IPS-20b (cell line): ENCODE measurements around the gene CACNA2D1.

Experiments used
- H3K27ac ChIP-seq: one replicate; pipeline ENCODE4 v1.5.1; 2013; ENCODE audit warnings: low read length
- H3K27me3 ChIP-seq: 2 replicates; pipeline ENCODE4 v1.6.1; 2013; ENCODE audit warnings: mild to moderate bottlenecking, low read length, inconsistent platforms; ENCODE audit not compliant: insufficient read depth
- H3K36me3 ChIP-seq: 2 replicates; pipeline ENCODE4 v1.6.1; 2013; ENCODE audit warnings: low read depth, mild to moderate bottlenecking, inconsistent platforms, low read length, moderate library complexity; ENCODE audit not compliant: insufficient read depth
- H3K4me1 ChIP-seq: 2 replicates; pipeline ENCODE4 v1.6.1; 2013; ENCODE audit warnings: mild to moderate bottlenecking, control low read depth, inconsistent platforms, low read length, moderate library complexity; ENCODE audit not compliant: insufficient read depth
- H3K4me3 ChIP-seq: 2 replicates; pipeline ENCODE4 v1.5.1; 2013; ENCODE audit warnings: mild to moderate bottlenecking, low read length, inconsistent platforms
- H3K9ac ChIP-seq: 2 replicates; pipeline ENCODE4 v1.6.1; 2013; ENCODE audit warnings: low read depth, mild to moderate bottlenecking, inconsistent platforms, low read length, moderate library complexity
- H3K9me3 ChIP-seq: 2 replicates; pipeline ENCODE4 v1.6.1; 2013; ENCODE audit warnings: mild to moderate bottlenecking, low read depth, low read length, inconsistent platforms; ENCODE audit not compliant: insufficient read depth

CACNA2D1 gene

DNA sequence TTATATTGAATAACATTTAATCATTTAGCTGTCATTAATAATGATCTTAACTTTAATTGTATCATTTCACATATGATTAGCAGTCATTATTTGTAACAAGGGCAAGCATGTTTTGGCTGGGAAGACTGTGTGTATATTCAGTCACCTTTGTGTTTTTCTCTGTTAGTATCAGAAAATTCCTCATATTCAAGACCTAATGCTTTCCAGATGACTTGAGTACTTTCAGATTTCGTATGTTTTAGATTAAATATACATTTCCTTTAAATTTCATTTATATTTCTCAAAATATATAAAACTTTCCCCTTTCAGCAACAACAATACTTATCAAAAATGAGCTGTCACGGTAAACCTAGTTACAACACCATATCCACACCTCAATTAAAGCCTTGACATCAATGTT is 6.3 kb upstream of the CACNA2D1 start:
- Histone ChIP-seq H3K27me3 (peaks cover 13% of the 10 kb centered on the region; the same call in 1 of the 2 replicates), H3K4me1 (peaks cover 17% of the 10 kb centered on the region), H3K9me3 (no peaks in the 10 kb centered on the region), H3K4me3 (no peak overlapping the region), H3K36me3 (no peaks in the 10 kb centered on the region), H3K9ac (no peak overlapping the region), H3K27ac (no peak overlapping the region)

DNA sequence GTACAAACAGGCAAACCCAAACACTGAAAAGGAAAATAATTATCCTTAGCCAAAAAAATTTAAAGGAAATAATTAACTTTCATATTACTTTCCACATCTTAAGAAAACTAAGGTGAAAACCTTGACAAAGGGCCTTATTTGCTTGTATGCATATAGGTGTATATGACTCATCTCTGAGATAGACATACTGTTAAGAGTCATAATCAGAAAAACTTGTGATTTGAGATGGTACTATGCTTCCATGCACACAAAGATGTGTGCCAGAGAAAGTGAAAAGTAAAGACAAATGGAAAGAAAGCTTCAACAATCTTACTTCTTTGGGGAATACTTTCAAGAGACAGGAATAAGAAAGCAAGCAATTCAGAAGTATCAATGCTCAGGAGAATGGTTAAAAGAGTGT is 3.3 kb upstream of the CACNA2D1 start:
- Histone ChIP-seq H3K36me3 (no peaks in the 10 kb centered on the region), H3K4me3 (no peak overlapping the region), H3K9me3 (no peaks in the 10 kb centered on the region), H3K27me3 (peaks cover 18% of the 10 kb centered on the region; the same call in 1 of the 2 replicates), H3K9ac (no peak overlapping the region), H3K4me1 (peaks cover 21% of the 10 kb centered on the region), H3K27ac (no peak overlapping the region)

DNA sequence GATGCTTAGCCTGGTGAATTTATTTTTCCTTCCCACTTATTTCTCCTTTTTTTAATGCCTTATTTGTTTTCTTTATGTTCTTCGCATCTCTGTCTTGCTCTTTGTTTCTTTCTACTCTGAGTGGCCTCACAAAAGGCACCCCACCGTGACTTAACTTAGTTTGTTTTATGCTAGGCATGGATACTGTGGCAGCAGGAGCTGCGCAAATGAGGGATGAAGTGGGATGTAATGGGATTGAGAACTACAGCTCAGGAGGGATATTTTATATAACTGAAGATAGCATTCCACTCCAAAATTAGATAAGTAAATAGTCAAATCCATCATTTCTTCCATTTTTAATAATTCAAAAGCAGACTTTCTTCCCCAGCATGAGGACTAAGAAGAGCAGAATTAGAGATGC is 1.7 kb upstream of the CACNA2D1 start:
- H3K27ac ChIP-seq: no peak overlapping the region
- H3K9me3 ChIP-seq: no peaks in the 10 kb centered on the region
- peaks cover 27% of the 10 kb centered on the region for H3K4me1 ChIP-seq
- H3K4me3 ChIP-seq: peak overlapping the region; percentile 86
- H3K36me3 ChIP-seq: no peaks in the 10 kb centered on the region
- H3K27me3 ChIP-seq: peaks cover 26% of the 10 kb centered on the region; the same call in 1 of the 2 replicates
- H3K9ac ChIP-seq: no peak overlapping the region; the same call in 1 of the 2 replicates

DNA sequence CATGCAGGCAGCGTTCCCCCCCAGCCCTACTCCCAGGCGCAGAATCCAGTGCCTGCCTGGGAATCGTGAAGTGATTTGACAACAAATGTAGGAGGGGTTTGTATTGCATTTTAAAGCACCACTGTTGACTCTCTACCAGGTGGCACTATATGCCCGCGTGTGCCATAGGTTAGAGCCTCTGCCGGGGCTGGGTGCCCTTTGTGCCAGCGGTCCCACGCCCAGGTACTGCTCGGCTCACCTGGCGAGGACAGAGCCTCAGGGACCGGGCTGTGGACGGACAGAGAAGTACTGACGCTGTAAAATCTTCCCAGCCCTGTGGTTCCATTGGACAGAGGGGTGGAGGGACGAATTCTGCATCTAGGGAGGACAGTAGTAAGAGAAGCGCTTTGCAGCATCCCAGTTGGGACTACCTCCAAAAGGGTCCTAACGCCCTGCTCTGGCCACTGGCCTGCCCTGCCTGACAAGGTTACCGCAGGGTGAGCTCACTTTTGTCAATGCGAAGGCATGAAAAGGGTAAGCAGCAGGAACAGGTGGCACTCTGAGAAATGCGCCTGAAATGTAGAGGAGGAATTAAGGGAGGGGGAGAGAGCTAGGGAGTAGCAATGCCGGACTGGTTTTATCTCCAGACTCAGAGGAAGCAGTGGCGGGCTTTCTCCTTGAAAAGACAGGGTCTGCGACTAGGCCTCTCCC is 788 bp upstream of the CACNA2D1 start:
- peaks cover 26% of the 10 kb centered on the region; the same call in 1 of the 2 replicates for H3K27me3 ChIP-seq
- H3K9ac ChIP-seq: peak overlapping the region; percentile 68; the same call in 1 of the 2 replicates
- H3K9me3 ChIP-seq: no peaks in the 10 kb centered on the region
- H3K36me3 ChIP-seq: no peaks in the 10 kb centered on the region
- H3K4me3 ChIP-seq: peak overlapping the region; percentile 86
- peaks cover 27% of the 10 kb centered on the region for H3K4me1 ChIP-seq
- H3K27ac ChIP-seq: no peak overlapping the region

DNA sequence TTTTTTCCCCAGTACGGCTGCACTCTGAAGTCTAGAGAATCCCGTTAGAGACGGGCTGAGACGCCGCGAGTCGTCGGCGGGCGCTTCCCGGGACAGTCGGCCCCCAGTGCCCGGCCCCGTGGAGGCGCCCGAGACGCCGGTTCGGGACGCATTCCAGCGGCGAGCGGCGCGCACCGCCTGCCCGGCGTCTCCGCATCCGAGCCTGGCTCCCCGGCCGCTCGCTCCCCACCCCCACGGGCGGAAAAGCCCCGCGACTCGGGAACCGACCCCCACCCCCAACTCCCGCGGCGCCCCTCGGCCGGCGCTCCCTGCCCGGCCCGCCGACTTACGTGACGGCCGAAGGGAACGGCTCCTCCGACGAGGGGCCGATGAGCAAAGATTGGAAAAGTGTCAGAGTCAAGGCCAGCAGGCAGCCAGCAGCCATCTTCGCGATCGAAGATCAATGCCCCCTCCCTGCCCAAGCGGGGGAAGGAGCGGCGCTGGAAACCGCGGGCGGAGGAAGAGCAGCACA is 486 bp downstream of the CACNA2D1 start:
- H3K9ac ChIP-seq: peak overlapping the region; percentile 85

DNA sequence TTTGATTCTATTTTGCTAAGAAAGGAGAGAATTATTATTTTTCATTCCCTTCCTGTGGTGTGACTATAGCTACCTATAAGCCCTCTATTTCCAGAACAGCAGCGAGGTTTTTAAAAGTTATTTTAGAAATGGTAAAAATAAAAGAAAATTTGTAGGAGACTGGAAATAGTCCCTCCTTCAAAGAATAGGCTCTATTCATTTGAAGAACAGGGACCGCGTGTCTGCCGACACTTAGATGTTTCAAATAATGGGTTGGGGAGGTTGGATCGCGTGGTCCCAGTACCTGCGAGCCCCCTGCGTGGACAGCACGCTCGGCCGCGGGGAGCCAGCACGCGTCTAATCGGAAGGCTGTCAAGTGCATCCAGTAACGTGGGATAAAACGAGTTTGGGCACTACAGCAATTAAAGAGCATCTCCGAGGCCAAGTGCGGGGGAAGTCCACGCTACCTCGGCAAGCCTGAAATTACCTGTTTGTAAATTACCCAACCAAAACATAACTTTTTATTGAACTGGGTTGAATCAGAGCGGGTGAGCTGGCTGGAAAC is 1.0 kb downstream of the CACNA2D1 start:
- Histone ChIP-seq H3K27ac (no peak overlapping the region), H3K36me3 (no peaks in the 10 kb centered on the region), H3K9me3 (no peaks in the 10 kb centered on the region), H3K9ac (peak overlapping the region; percentile 85), H3K4me1 (peaks cover 32% of the 10 kb centered on the region), H3K4me3 (peak overlapping the region; percentile 70), H3K27me3 (peaks cover 26% of the 10 kb centered on the region; the same call in 1 of the 2 replicates)

More for the DNA sequence above, 486 bp downstream of the CACNA2D1 start:
- peak overlapping the region; percentile 61 for H3K27ac ChIP-seq
- no peaks in the 10 kb centered on the region for H3K36me3 ChIP-seq
- H3K4me1 ChIP-seq: peaks cover 32% of the 10 kb centered on the region
- peaks cover 26% of the 10 kb centered on the region; the same call in 1 of the 2 replicates for H3K27me3 ChIP-seq
- H3K9me3 ChIP-seq: no peaks in the 10 kb centered on the region
- peak overlapping the region; percentile 70 for H3K4me3 ChIP-seq

DNA sequence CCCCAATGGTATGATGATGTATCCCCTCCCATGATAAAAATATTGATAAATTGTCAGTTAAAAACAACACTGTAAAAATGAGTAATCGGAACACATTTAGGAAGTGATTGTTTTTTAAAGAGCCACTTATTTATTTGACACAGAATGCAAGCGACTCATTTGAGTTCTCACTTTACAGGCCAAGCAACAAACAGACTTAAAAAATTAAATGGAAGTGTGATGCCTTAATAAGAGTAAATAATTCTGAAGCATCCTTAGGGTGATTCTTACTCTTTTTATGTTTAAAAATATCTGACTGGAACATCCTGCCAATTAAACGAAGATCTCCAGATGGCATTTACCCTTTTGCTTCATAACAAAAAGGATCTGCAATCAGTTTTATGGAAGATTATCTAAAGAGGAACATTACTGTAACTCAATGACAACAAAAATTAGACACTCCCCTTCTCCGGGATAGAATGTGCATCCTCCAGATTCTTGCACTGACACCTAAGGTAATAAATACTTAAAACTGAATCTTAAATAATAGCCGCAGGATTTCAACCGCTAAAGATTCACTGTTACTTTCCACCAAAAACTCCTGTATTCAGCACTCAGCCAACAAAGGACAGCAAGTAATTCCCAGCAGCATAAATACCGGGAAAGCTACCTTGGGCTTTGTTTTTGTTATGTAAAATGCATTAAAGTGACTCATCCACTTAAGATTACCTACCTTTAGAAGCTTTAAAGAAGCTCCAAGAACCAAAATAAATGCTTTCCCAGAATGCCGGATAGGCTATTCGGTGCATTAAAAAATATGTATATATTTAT is 1.7 kb downstream of the CACNA2D1 start:
- H3K36me3 ChIP-seq: no peaks in the 10 kb centered on the region
- peak overlapping the region; percentile 30 for H3K27ac ChIP-seq
- peak overlapping the region; percentile 70 for H3K4me3 ChIP-seq
- H3K27me3 ChIP-seq: peaks cover 26% of the 10 kb centered on the region; the same call in 1 of the 2 replicates
- peak overlapping the region; percentile 85; the same call in 1 of the 2 replicates for H3K9ac ChIP-seq
- H3K9me3 ChIP-seq: no peaks in the 10 kb centered on the region
- H3K4me1 ChIP-seq: peaks cover 32% of the 10 kb centered on the region

DNA sequence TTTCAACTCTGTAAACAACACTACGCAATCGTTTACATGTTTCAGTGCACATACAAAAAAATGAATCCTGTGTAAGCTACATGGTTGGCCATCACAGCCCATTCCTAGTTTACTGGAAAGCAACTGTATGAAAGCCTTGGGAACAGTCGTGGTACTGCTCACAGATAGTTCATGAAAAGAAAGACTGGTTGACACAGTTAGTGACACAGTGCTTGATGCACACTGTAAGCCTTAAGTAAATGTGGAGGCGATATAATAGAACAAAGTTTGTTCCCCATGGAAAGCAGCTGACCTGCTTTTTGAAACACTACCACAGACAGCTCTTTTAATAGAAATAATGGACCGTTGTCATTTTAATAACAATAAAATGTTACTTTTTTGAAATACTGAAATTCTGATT is 5.1 kb downstream of the CACNA2D1 start:
- peaks cover 11% of the 10 kb centered on the region; the same call in 1 of the 2 replicates for H3K4me1 ChIP-seq
- H3K27ac ChIP-seq: no peak overlapping the region
- H3K9me3 ChIP-seq: no peaks in the 10 kb centered on the region
- no peaks in the 10 kb centered on the region for H3K36me3 ChIP-seq
- no peak overlapping the region for H3K9ac ChIP-seq
- H3K4me3 ChIP-seq: no peak overlapping the region
- peaks cover 8% of the 10 kb centered on the region; the same call in 1 of the 2 replicates for H3K27me3 ChIP-seq

DNA sequence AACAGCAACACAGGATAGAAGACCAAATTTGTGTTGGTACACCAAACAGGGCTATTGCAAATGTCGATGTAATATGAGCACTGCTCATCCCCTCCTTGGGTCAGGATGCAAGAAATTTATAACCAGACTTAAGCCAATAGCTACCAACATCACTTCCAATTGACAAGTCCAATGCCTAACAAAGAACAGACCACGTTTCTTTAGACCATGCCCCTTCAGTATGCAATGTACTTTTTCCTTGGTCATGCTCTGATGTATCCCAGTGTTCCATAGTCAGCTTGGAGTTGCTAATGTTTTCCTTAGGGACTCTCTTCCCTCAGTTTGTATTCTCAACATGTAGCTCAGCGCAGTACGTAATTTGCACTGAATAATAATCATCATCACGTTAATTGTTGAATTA is 7.8 kb downstream of the CACNA2D1 start:
- Histone ChIP-seq H3K36me3 (no peaks in the 10 kb centered on the region), H3K27ac (no peak overlapping the region), H3K9ac (no peak overlapping the region), H3K4me1 (peaks cover 7% of the 10 kb centered on the region; the same call in 1 of the 2 replicates), H3K4me3 (no peak overlapping the region), H3K9me3 (no peaks in the 10 kb centered on the region), H3K27me3 (peaks cover 1% of the 10 kb centered on the region; the same call in 1 of the 2 replicates)

DNA sequence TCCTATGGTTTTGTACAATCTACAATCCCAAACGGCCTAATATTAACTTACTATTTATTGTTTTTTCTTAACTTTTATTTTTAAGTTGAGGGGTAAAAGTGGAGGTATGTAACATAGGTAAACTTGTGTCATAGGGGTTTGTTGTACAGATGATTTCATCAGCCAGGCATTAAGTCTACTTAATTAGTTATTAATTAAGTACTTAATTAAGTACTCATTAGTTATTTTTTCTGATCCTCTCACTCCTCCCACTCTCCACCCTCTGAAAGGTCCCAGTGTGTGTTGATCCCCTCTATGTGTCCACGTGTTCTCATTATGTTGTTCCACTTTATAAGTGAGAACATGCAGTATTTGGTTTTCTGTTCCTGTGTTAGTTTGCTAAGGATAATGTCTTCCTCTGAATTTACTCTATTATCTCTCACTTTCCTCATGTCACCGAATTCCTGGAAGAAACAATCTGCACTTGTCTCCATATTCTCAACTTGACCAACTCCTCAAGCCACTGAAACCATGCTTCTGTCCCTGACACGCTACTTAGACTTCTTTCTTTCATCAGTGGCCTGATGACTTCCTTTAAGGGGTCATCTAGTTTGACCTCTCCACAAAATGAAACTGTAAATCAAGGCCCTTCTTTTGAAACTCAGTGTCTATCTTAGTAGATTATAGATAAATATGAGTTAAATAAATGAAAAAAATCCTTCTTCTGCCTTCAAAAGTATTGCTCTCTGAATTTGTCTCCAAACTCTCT is 9.1 kb downstream of the CACNA2D1 start:
- H3K9me3 ChIP-seq: no peaks in the 10 kb centered on the region
- peaks cover 5% of the 10 kb centered on the region; the same call in 1 of the 2 replicates for H3K4me1 ChIP-seq
- H3K27ac ChIP-seq: no peak overlapping the region
- H3K4me3 ChIP-seq: no peak overlapping the region
- H3K27me3 ChIP-seq: no peaks in the 10 kb centered on the region
- no peak overlapping the region for H3K9ac ChIP-seq
- H3K36me3 ChIP-seq: no peaks in the 10 kb centered on the region

DNA sequence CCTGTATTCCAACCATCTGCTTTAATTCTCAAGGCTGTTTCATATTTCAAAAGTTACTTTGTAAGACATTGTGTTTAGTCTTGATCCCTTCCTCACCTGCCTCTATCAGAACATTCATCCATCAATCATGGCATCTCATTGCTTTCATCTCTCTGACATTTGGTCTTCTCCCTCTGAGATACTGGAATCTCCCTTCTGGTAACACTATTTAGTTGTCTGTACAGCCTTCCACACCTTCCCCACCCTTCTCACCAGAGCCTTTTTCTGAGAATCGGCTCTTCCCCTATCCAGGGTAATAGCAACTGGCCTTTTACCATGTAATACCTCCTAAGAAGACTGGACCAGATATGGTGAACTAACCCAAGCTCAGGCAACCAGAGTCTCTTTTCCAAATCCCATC is 10.1 kb downstream of the CACNA2D1 start:
- H3K27me3 ChIP-seq: no peaks in the 10 kb centered on the region
- H3K27ac ChIP-seq: no peak overlapping the region
- H3K4me3 ChIP-seq: no peak overlapping the region
- no peaks in the 10 kb centered on the region for H3K36me3 ChIP-seq
- H3K9ac ChIP-seq: no peak overlapping the region
- H3K9me3 ChIP-seq: no peaks in the 10 kb centered on the region
- peaks cover under 1% of the 10 kb centered on the region; the same call in 1 of the 2 replicates for H3K4me1 ChIP-seq
